Cerebellar cortex (tissue), 1 donor: Measurements from ENCODE around the gene FAM13A.

ENCODE experiments used
- DNase-seq: peaks from one replicate; pipeline ENCODE4 v3.0.0-alpha.2; 2015; ENCODE audit warnings: low spot score

The FAM13A gene

DNA sequence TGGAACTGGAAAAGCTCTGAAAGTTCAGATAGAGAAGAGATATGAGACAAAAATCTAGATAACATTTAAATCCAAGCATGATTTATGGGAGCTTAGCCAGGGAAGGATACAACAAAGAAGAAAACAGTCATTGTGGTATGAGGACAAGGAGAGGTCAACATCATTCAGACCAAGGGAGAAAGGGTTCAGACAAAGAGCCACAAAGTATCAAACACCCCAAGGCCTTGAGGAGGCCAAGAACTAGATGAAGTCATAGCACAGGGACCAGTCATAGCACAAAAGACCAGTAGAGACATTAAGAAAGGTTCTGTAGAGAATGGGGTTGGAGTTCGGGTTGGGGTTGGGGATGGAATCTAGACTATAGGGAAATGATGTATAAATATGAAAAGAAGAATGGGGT, 282.0 kb downstream of the FAM13A start:
- DNase-seq, result no peak

DNA sequence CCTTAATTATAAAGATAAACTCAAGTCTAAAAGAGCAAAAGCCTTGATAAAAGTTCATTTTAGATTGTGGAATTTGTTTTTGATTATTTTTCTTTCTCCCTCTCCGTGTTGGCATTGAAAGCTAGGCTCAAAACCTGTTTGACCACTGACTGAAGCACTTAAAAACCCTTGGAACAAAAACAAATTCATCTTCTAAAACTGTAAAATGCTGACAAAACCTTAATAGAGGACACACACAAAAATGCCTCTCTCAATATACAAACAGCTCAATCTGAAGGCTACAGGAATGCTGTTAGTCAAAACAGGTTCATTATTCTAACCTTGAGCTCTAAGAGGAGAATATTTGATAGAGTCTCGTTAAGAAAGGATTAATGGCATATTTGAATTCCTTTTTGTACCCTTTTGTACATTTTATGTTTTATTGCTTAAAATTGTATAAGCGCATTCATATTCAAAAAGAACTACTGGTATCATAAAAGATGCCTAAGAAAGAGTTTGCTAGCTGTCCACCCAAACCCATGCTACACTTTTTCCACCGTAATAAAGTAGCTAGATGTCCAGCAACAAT, 285.0 kb downstream of the FAM13A start:
- DNase-seq, result no peak

DNA sequence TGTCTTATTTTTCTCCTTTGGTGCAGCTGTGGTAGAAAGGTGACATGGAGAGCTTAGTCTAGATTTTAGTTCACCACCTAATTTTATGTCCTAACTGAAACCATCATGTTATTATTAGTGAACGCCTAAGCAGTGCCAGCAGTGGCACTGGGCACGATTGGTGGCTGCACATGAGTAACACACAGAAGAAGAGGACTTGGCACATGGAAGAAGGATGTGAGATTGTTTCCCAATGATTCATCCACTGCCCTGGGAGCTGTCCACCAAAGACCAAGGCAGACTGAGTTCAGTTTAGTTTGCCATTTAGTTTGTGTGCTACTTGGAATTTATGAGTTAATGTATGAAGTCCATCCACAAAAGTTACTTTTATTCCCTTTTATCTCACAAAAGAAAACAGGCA, 291.3 kb downstream of the FAM13A start:
- peak; percentile 22 for DNase-seq

DNA sequence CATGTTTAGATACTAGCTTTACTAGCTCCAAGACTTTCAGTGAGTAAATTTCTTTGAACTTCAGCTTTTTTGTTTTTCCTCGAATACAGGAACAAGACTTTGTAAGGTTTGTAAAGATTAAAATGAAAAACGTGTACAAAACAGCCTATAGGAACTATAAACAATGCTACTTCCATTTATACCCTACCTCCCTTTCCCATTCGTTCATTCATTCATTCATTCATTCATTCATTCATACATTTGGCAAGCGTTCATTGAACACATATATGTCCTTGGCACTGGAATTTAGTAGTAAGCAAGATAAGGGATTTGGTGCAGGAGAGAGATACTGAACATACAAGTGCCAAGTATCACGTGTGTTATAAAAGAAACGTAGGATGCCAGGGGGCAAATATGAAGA, 293.9 kb downstream of the FAM13A start:
- DNase-seq, result no peak

DNA sequence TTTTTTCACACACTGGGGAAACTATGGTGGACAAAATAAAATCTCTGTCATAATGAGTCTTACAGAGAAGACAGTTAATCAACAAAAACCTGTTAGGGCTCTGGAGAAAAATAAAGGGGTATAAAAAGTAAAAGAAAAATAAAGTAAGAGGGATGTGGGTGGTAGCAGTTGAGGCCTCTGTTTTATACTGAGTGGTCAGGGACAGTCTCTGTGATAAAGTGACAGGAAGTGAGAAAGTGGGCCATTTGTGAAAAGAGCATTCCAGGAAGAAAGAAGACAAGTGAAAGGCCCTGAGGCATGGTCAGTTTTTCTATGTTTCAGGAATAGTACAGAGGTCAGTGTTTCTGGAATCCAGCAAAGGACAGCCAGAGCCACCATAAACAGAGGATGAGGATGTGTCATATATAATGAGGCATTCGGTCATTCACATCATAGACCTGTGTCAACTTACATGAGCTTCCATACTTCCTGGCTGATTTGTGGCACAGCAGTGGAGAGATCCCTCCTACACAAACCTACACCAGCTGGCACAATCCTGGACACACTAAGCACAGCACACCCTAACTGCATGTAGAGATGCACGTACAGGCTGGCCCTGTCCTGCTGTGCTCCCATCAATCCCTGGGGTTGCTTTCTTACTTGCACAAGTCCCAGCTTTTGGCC, 295.0 kb downstream of the FAM13A start:
- DNase-seq, result peak; percentile 19

DNA sequence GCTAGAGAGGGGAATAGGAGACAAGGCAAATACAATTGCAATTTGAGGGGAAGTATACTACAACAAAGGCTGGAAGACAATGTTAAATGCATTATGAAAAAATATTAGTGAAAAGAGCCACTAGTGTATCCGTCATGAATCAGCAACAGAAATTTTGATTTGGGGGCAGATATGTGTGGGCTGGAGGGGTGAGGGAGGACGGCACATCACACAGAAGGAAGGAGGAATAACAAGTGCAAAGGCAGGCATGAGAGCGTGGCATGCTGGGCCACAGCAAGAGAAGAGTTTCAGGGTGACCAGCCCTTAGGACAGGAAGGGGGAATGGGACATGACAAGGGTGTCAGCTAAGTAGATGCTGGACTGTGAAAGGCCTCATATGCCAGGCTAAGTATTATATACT, 295.6 kb downstream of the FAM13A start:
- DNase-seq, result no peak

DNA sequence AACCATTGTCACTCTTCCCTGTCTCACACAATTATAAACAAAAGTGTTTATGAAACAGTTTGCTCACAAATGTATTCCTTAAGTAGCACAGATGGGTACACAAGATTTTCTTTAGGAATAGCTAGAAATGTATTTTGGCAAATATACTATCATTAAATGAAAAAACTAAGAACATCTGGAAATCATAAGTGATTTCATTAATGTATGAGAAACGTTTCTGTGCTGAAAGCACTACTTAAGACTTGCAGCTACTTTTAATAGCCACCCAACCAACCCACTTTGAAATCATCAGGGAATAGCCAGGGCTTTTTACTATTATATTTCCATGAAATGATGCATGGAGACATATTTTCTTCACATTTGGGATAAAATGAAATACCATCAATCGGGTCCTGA, 297.1 kb downstream of the FAM13A start:
- no peak for DNase-seq

DNA sequence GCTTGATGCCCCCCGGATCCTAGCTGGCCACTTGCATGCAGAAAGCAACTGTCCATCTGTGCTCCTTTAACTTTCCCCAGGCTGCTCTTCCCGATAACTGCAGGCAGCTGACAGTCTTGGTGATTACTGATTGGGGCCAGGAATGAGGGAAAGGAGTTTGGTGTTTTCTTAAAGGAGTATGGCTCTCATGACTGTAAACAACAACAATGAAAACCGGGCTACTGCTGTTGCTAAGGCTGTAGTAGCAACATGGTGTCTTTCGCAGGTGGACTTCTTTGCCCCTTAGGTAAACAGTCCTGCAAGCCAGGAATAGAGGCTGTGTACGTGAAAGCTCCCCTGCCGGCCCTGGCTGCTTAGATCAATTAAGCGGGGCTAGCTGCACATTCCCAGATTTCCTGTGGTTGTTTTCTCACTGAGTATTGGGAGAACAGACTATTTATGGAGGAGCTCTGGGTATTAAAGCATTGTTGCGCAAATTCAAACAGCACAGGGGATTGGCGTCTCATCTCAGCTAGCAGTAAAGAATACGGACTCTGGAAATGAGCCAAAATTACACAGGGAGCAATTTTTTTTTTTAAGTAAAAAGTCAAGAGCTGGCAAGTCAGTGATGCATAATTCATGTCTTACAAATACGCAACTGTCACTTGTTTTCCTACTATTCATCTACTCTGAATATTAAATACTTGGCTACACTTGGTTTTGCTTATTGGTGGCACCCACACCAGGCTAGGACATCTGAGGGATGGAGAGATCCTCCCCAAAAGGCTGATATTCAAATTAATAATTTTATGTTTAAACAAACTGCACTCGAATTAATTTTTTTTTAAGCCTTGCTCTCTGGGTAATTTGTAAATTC, 297.7 kb downstream of the FAM13A start:
- peak; percentile 87 for DNase-seq

DNA sequence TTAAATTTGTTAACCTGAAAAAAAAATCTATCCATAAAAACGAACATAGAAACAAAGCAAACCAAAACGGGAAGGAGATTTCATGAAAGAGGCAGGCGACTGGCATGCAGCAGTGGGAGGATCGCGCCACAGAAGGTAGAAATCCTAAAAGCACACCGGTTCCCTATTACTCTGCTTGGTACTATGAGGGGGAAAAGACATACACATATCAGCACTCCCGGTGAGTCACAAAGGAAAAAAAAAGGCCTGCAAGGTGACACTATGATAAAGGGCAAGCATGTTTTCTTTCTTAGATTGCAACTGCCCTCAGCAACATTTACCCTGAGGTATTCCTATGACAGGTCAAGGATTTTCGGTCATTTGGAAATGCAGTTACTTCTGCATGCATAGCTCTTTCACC, 298.7 kb downstream of the FAM13A start:
- DNase-seq, result peak; percentile 76

DNA sequence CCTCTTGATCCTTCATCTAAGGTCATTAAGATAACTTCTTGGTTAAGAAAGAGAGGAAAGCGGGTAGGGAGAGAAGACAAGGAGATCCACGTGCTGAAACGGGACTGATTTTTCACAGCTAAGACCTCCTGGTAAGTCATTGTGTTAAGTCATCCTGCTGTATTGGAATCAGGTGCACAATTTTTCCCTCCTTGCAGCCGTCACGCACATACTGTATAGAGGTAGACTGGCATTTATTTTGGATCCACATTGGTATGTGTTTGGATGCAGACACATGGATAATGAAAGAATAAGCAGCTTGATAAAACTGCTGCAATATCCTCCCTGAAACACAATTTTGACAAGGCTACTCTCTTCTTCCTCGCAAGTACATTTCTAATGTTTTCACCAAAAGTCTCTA, 299.2 kb downstream of the FAM13A start:
- peak; percentile 76 for DNase-seq

DNA sequence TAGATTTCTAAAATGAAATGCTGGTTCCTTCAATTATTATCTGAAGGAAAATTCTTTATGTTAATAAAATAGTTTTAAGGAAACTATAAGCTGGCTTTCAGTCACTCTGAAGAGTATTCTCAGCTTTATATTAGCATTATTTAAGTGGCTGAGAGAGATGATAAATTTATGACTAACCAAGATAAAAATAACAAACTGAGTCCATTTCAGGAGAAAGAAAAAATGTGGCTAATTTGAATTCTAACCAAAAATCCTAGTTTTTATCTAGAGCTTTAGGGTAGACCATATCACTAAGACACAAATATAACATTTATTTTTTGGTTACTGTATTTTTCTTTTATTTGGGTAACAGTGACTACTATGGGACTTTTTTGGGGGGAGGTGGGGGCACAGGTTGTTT, 299.9 kb downstream of the FAM13A start:
- DNase-seq, result no peak

DNA sequence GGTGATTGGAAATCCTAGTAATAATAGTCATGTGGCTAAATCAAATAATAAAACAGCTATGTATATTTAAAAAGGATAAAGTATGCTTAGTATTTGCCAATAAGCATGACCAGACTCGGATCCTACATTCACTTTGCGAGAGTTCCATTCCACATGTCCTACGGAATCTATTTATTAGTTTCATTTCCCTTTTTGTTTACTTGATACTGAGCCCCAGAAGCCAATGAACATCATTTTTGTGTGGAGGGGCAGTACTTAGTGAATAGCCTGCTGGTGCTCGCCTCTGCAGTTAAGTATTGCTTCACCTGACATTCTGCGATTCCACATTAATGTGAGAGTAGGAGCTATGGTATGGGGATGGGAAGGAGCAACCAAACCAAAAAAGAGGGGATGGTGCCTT, 300.8 kb downstream of the FAM13A start:
- peak; percentile 74 for DNase-seq

DNA sequence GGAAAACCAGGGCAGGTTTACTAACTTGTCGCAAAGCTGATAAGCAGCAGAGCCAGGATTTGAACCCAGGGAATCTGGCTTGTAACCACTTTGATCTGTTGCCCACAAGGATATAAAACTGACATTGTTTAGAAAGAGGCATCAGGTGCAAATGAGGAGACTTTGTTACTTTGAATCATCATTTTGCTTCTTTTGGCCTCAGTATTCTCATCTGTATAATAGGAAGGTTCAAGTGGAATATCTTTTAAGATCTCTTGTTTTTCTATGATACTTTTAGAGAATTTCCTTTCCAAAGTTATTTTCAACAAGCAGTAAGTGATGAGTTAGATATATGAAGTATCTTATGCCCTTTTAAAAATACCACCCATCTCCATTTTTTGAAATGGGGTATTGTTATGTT, 301.5 kb downstream of the FAM13A start:
- DNase-seq, result no peak

DNA sequence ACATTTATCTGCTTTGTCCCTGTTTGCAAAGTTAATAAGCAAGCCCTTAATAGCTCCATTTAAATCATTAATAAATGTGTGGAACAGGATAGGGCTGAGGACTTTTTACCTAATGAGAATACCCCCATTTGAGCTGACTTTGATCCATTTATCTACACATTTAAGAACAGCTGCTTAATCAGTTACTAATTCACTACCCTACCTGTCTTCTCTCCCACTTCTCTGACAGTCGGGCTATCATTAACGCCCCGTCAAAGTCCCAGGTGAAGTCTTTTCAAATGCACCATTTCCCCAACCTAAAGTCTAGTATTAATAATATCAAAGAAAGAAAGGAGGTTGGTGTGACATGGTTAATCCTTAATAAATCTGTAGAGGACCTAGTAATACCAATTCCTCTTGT, 302.2 kb downstream of the FAM13A start:
- peak; percentile 46 for DNase-seq

DNA sequence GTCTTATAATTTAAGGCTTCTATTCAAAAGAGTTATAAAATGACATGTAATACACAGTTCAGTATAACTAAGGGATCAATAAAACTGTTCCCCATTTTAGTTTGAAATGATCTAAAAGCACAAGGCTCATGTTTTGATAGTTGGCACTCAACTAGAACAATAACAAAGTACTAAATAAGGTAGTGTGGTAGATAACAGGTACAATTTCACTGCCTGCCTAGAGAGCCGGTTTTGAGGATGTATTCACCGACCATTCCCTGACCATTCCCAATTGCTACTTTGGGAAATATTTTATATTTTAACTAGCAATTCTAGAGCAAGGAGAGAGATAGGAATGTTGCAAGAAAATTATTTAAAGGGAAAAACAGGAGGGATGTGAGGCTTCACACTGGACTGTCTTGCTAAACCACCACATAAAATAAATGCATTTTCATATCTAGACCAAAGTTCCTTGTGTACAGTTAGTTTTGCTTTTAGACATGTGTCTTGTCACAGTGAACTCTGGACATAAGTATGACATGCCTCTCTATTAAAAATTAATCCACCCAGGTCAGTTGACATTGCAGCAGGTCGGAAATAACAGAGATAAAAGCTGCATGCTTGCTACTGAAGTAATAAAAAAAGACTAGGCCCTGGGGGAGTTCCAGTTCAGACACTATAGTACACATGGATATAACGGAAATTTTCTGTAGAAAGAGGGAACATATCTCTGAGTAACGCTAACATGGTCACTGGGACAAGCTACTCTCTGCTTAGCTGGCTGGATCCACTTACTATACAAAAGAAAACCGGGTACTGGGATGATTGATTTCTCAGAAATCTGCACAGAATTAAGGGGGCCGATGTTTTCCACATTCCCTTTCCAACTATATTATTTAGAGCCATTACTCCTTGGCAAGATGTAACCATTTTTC, 303.1 kb downstream of the FAM13A start:
- DNase-seq, result peak; percentile 48

DNA sequence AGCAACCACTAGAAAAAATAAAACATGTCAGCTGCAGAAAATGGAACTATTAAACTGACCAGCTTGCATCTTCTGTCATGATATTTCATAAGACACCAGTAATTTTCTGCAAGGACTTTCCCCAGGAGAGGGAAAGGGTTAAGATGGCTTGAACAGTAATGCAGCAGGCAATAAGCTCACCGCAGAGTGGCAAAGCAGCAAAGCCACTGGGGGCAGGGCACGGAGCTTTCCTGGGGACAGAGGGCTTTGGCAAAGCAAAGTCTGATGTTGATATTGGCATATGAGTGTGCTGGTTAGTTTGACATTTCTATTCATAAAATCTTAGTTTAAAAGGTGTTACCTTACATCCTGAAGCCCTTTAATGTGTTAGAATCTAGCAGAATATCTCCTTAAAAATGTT, 304.2 kb downstream of the FAM13A start:
- DNase-seq, result peak; percentile 73

DNA sequence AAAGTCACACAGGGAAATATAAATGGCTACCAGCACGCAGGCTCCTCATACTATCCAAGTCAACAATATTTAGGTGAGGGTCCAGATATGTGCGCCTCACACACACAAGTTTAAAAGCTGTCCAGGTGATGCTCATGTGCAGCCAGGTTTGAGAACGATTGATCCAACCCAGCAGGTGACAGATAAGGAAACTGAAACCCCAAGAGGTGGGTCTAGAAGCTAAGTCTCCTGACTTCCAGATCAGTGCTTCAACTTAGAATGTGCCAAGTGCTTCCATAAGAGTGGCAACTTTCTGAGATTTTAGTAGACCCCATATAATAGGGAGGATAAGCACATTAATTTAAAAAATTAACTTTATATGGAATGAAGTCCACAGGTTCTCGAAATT, 304.9 kb downstream of the FAM13A start:
- no peak for DNase-seq

DNA sequence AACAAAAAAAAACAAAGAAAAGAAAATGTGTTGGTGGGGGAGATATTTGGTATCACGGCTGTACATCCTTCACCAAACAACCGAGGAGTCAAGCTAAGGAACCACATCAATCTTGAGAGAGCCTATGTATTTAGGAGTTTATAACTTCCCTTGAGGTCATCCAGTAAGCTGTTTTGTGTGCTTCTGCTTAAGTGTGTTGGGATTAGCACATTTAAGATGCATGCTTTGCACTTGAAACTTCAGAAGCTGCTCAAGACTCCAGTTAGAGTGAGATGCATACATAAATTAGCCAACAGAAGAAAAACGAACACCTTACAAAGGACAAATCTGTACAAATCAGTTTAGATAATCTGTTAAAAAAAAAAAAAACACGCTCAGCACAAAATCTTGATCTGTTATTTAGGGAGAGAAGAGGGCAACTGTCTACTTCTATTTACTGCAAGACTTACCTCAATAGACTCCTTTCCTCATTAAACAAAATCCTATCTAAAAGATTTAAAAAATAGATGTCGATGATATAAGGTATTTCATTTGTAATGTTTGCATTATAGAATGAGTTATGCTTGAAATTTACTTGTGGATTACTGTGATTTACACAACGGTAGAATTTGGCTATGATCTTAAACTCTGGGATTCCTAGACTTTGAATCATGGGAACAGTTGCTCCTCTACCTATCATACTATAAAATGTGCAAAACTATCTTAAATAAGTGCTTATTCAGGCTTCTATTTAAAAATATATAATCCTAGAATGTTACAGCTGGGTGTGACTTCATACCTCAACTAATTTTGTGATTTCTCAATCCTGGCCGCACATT, 305.5 kb downstream of the FAM13A start:
- no peak for DNase-seq

DNA sequence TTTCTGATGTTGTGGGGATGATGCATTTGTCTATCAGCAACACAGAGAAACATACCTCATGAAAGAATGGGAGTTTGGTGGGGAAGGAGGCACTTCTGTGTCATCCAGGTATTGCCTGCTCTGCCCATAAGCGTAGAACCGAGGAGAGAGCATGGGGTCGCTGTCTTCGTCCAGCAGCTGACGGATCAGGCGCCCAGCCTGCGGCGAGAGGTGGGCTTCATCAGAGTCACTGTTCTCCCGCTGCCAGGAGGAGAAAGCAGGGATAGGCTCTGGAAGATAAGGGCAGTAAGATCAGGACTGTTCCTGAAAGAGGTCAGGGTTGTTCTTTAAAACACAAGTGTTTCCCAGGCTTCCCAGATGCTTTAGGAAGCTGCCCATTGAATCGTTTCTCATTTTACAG, 306.6 kb downstream of the FAM13A start:
- no peak for DNase-seq

DNA sequence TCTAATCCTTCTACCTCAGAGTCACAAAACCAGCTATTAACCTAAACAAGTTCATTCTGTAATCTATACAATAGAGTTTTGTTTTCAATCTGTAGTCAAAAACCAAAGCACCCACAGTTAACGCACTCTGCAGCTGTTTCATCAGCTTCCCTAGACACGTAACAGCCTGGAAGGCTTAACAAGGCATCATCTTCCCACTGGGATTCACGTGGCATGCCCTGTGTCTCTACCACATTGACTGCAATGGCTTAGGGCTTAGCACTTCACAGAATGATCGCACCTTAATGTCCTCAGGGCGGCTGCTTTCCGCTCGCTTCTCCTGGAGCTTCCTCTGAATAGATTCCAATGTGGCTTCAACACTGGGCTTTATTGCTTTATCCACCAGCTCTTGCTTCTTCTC, 309.6 kb downstream of the FAM13A start:
- no peak for DNase-seq

DNA sequence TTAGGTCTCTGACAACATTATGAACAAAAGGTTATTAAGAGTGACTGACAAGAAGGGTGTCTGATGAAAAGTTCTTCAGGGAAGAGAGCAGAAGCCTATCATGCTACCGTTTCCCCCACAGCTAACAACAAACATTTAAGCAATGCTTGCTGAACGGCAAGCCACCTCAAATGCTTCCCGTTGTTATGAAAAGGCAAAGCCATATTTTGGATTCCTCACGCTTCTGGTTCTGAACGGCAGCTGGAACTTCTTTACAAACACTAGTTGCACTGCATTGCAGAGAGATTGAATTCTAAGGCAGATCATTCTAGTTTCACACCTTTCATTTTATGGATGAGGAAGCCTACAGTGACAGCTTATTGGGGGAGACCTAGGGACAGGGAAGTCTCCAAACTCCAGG, 310.8 kb downstream of the FAM13A start:
- DNase-seq, result no peak
